Measurements from ENCODE around the gene PRR20G.

The PRR20G gene

DNA sequence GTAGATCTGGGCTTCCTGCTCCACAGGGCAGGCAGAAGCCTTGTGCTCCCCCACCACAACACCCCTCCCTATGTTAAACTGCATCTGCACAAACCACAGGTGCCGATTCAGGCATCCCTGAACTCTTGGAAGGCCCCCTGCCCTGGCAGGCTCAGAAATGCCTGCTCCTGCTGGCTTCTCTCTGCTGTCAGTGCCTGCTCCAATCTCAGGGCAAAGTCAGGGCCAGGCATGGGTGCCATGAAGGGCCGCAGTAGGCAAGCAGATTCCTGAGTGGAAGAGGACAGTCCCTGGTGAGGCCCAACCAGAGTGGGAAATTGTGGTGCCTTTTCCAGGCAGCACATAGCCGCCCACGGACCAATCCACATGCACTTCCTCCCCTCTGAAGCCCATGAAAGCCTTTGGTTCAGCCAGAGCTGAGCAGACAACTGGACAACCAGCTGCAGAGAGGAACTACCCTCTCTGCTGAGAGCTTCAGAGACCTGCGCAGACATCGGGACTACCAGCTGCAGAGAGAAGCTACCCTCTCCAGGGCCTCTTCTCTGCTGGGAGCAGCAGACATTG lies 13.6 kb downstream of the PRR20G start:
- Histone ChIP-seq H3K9ac (ENCODE audit: low read length) (no peak overlapping the region), H3K36me3 (ENCODE audit: control insufficient read depth, insufficient read depth, low read length) (no peaks in the 10 kb centered on the region), H3K4me1 (ENCODE audit: control insufficient read depth, insufficient read depth, low read length) (no peaks in the 10 kb centered on the region), H3K9me3 (ENCODE audit: control insufficient read depth, low read length) (no peaks in the 10 kb centered on the region), H3K4me3 (ENCODE audit: low read length) (no peak overlapping the region), H3K27me3 (ENCODE audit: control insufficient read depth, insufficient read depth, low read length) (peaks cover 6% of the 10 kb centered on the region)

DNA sequence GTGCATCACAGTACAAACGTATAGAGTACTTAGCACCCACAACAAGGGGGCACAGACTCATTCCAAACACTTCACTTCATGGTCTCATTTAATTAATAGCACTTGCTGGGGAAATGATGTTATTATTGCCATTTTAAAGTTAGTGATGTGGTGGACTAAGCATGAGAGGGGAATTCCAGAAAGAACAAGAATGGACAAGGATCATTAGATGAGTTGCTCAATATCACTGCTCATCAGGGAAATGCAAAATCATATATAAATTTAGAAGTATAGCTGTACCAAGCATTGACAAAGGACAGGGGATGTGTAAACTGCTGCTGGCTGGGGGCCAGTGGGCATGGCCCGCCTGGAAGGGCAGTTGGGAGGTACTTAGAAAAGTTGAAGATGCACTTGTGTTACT lies 14.6 kb downstream of the PRR20G start:
- Histone ChIP-seq H3K9ac (ENCODE audit: low read length) (no peak overlapping the region), H3K36me3 (ENCODE audit: control insufficient read depth, insufficient read depth, low read length) (no peaks in the 10 kb centered on the region), H3K4me3 (ENCODE audit: low read length) (no peak overlapping the region), H3K9me3 (ENCODE audit: control insufficient read depth, low read length) (no peaks in the 10 kb centered on the region), H3K27me3 (ENCODE audit: control insufficient read depth, insufficient read depth, low read length) (peaks cover 6% of the 10 kb centered on the region), H3K4me1 (ENCODE audit: control insufficient read depth, insufficient read depth, low read length) (no peaks in the 10 kb centered on the region)

DNA sequence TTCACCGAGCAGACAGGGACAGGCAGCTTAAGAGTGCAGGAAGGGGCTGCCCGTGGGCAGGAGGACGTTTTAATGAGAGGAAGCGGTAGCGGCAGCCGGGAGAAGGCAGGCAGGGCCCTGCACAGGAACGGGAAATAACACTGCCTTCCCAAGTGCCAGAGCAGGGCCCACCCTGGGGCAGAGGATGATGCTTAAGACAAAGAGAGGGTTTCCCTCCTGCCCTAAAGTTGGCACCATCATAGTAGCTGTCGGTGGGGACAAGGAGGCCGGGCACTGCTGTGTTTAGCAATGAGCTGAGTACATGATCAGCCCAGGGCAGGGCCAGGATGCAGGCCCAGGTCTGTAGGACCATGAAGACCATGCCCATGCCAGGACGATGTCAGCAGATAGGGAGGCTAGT lies 21.7 kb downstream of the PRR20G start:
- Histone ChIP-seq H3K36me3 (ENCODE audit: control insufficient read depth, insufficient read depth, low read length) (no peaks in the 10 kb centered on the region), H3K4me1 (ENCODE audit: control insufficient read depth, insufficient read depth, low read length) (no peaks in the 10 kb centered on the region), H3K9me3 (ENCODE audit: control insufficient read depth, low read length) (no peaks in the 10 kb centered on the region), H3K4me3 (ENCODE audit: low read length) (no peak overlapping the region), H3K27me3 (ENCODE audit: control insufficient read depth, insufficient read depth, low read length) (no peaks in the 10 kb centered on the region), H3K9ac (ENCODE audit: low read length) (no peak overlapping the region)

DNA sequence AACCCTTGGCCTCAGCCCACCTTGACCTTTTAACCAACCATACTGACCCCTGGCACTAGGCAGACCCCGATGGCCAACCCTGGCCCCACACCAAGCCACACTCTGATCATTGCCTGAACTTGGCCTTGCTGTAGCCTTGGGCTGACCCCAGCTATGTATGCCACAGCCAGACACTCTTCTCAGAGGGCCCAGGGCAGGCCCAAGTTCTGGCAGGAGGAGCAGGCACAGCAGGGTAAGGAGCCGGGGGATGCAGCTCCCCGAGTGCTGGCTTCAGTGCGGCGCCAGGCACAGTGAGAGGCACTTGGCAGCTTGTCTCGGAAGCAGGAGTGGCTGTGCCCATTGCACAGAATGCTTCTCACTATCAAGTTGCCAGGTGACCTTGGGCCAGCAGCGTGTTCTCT lies 22.3 kb downstream of the PRR20G start:
- no peak overlapping the region for H3K9ac ChIP-seq (ENCODE audit: low read length)
- no peaks in the 10 kb centered on the region for H3K9me3 ChIP-seq (ENCODE audit: control insufficient read depth, low read length)
- no peaks in the 10 kb centered on the region for H3K36me3 ChIP-seq (ENCODE audit: control insufficient read depth, insufficient read depth, low read length)
- no peaks in the 10 kb centered on the region for H3K27me3 ChIP-seq (ENCODE audit: control insufficient read depth, insufficient read depth, low read length)
- H3K4me1 ChIP-seq (ENCODE audit: control insufficient read depth, insufficient read depth, low read length): no peaks in the 10 kb centered on the region
- H3K4me3 ChIP-seq (ENCODE audit: low read length): no peak overlapping the region

DNA sequence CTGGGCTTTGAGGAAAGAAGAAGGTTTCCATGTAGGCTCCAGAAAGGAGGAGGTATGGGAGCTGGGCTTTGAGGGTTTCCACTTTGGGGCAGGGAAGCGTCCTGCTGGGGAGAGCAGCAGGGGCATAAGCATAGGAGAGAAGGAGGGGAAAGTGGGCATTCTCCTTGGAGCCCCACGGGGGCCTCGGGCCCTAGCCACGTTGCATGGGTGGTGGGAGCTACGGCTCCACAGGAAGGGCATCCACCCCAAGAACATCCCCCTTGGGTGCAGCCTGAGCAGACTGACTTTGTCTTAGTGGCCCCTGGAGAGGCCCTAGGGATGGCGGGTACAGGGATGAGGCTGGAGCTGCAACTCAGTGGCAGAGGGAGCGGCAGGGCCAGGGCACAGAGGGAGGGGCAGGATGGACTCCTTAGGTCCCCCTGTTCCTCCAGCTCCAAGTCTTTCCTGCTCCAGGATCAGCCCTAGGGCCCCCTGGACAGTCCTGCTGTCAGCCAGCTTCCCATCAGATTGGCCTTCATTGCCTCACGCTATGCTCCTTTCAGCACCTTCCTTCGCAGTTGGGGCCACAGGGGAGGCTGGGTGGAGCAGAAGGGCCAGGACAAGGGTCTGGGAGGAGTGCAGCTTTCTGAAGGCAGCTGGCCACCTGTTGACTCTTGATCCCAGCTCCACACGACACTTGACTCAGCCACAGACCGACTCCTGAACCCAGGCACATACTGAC lies 22.9 kb downstream of the PRR20G start:
- Histone ChIP-seq H3K36me3 (ENCODE audit: control insufficient read depth, insufficient read depth, low read length) (no peaks in the 10 kb centered on the region), H3K9me3 (ENCODE audit: control insufficient read depth, low read length) (no peaks in the 10 kb centered on the region)

GRCh38 chr3:127264292-127264691 lies 23.6 kb downstream of the PRR20G start:
- Histone ChIP-seq H3K4me1 (ENCODE audit: control insufficient read depth, insufficient read depth, low read length) (no peaks in the 10 kb centered on the region), H3K27me3 (ENCODE audit: control insufficient read depth, insufficient read depth, low read length) (no peaks in the 10 kb centered on the region), H3K4me3 (ENCODE audit: low read length) (no peak overlapping the region), H3K36me3 (ENCODE audit: control insufficient read depth, insufficient read depth, low read length) (no peaks in the 10 kb centered on the region), H3K9me3 (ENCODE audit: control insufficient read depth, low read length) (no peaks in the 10 kb centered on the region), H3K9ac (ENCODE audit: low read length) (no peak overlapping the region)

More for the DNA sequence above, 22.9 kb downstream of the PRR20G start:
- Histone ChIP-seq H3K4me1 (ENCODE audit: control insufficient read depth, insufficient read depth, low read length) (no peaks in the 10 kb centered on the region), H3K4me3 (ENCODE audit: low read length) (no peak overlapping the region), H3K9ac (ENCODE audit: low read length) (no peak overlapping the region), H3K27me3 (ENCODE audit: control insufficient read depth, insufficient read depth, low read length) (no peaks in the 10 kb centered on the region)

DNA sequence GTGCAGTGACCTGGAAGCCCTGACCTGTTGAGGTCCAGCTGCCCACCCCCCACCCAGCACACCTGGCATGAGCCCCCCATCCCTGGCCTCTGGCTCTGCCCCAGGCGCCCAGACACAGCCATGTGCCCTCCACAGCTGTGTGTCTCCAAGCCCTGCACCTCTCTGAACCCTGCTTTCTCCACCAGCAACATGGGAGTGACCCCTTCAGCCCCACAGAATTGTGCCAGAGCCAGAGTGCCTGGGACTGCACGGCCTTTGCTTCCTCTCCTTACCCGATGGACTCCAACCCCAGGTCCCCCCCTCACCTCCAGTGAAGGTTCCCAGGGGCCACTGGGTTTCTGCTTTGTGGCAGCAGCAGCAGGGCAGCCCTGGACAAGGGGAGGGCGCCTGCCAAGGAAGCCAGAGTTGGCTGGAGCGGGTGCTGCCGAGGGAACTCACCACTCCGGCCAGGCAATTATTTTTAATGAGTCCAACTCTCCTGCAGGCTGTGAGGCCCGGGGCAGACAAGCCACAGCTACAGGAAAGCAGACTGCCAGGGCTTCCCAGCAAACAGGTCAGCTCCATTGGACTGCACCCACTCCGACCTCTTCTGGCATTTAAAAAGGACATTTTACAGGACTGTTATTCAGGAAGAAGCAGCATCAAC lies 24.1 kb downstream of the PRR20G start:
- H3K9me3 ChIP-seq (ENCODE audit: control insufficient read depth, low read length): no peaks in the 10 kb centered on the region
- H3K27me3 ChIP-seq (ENCODE audit: control insufficient read depth, insufficient read depth, low read length): no peaks in the 10 kb centered on the region
- H3K4me1 ChIP-seq (ENCODE audit: control insufficient read depth, insufficient read depth, low read length): no peaks in the 10 kb centered on the region
- H3K4me3 ChIP-seq (ENCODE audit: low read length): no peak overlapping the region
- H3K9ac ChIP-seq (ENCODE audit: low read length): no peak overlapping the region
- no peaks in the 10 kb centered on the region for H3K36me3 ChIP-seq (ENCODE audit: control insufficient read depth, insufficient read depth, low read length)

DNA sequence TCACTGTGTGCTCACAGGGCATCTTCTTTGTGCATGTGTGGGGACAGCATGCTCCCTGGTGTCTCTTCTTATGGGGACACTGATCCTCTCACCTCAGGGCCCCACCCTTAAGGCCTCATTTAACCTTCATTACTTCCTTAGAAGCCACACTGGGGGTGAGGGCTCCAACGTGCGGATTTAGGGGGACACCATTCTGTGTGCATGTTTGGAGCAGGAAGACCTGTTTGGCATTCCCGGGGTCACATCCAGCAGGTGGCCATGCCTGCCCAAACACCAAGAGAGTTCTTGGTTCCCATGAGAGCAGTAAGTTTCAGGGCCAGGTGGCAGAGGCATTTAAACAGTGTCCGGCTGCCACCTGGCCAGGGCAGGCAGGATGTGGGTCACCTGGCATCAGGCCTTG lies 24.8 kb downstream of the PRR20G start:
- H3K27me3 ChIP-seq (ENCODE audit: control insufficient read depth, insufficient read depth, low read length): no peaks in the 10 kb centered on the region

GRCh38 chr3:127262533-127262932 lies 25.3 kb downstream of the PRR20G start:
- H3K9ac ChIP-seq (ENCODE audit: low read length): no peak overlapping the region
- H3K36me3 ChIP-seq (ENCODE audit: control insufficient read depth, insufficient read depth, low read length): no peaks in the 10 kb centered on the region
- no peaks in the 10 kb centered on the region for H3K9me3 ChIP-seq (ENCODE audit: control insufficient read depth, low read length)
- H3K27me3 ChIP-seq (ENCODE audit: control insufficient read depth, insufficient read depth, low read length): no peaks in the 10 kb centered on the region
- no peak overlapping the region for H3K4me3 ChIP-seq (ENCODE audit: low read length)
- H3K4me1 ChIP-seq (ENCODE audit: control insufficient read depth, insufficient read depth, low read length): no peaks in the 10 kb centered on the region

More for the DNA sequence above, 24.8 kb downstream of the PRR20G start:
- Histone ChIP-seq H3K9ac (ENCODE audit: low read length) (no peak overlapping the region), H3K4me3 (ENCODE audit: low read length) (no peak overlapping the region), H3K4me1 (ENCODE audit: control insufficient read depth, insufficient read depth, low read length) (no peaks in the 10 kb centered on the region), H3K36me3 (ENCODE audit: control insufficient read depth, insufficient read depth, low read length) (no peaks in the 10 kb centered on the region), H3K9me3 (ENCODE audit: control insufficient read depth, low read length) (no peaks in the 10 kb centered on the region)

DNA sequence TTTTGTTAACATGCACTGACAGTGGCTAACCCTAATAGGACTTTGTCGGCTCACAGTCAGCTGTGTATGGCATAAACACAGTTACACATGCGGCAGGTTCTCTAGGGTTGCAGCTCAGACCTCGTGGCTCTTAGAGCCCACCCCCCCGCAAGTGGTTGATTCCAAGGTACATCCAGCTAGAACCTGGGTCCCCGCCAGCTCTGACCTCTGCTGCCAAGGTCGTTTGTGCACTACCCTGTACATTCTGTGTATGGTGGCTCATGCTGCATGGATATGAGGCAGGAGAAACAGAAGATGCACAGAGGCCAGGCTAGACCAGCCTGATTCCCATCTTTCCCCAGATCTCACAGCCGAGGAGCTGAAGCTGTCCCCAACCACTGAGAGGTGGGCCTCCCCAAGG lies 25.9 kb downstream of the PRR20G start:
- Histone ChIP-seq H3K27me3 (ENCODE audit: control insufficient read depth, insufficient read depth, low read length) (no peaks in the 10 kb centered on the region), H3K4me1 (ENCODE audit: control insufficient read depth, insufficient read depth, low read length) (no peaks in the 10 kb centered on the region), H3K36me3 (ENCODE audit: control insufficient read depth, insufficient read depth, low read length) (no peaks in the 10 kb centered on the region), H3K9me3 (ENCODE audit: control insufficient read depth, low read length) (no peaks in the 10 kb centered on the region), H3K4me3 (ENCODE audit: low read length) (no peak overlapping the region), H3K9ac (ENCODE audit: low read length) (no peak overlapping the region)

DNA sequence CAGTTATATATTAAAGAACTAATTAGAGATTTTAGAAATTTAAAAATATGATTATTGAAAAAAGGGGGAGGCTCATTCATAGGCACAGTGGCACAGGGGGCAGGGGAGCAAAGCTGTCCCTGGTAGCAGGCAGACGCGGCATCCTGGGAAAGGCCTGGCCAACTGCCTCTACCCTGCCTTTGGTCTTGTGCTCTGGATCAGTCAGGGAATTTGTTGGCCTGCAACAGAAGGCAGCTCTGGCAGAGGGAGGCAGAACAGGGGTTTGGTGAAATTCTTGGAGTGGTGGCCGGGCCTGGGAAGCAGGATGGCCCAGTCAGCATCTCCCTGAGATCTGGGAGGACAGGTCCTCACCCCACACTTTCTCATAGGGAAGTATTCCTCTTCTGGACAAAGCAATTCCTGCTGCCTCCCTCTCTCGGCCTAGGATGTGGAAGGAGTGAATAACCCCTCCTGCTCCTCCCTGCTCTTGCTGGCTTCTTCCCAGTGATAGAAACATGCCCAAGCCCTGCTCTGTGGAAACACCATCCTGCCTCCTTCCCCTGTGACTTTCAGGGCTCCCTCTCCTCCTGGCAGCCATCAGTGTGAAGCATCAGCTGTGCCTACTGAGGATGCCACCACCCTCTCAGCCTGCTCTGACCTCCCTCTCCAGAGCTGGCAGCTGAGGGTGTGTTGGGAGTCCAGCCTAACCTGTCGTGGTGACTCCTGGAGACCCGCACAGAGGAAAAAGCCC lies 26.9 kb downstream of the PRR20G start:
- Histone ChIP-seq H3K4me3 (ENCODE audit: low read length) (no peak overlapping the region), H3K27me3 (ENCODE audit: control insufficient read depth, insufficient read depth, low read length) (no peaks in the 10 kb centered on the region), H3K9ac (ENCODE audit: low read length) (no peak overlapping the region), H3K9me3 (ENCODE audit: control insufficient read depth, low read length) (no peaks in the 10 kb centered on the region), H3K4me1 (ENCODE audit: control insufficient read depth, insufficient read depth, low read length) (no peaks in the 10 kb centered on the region), H3K36me3 (ENCODE audit: control insufficient read depth, insufficient read depth, low read length) (no peaks in the 10 kb centered on the region)

DNA sequence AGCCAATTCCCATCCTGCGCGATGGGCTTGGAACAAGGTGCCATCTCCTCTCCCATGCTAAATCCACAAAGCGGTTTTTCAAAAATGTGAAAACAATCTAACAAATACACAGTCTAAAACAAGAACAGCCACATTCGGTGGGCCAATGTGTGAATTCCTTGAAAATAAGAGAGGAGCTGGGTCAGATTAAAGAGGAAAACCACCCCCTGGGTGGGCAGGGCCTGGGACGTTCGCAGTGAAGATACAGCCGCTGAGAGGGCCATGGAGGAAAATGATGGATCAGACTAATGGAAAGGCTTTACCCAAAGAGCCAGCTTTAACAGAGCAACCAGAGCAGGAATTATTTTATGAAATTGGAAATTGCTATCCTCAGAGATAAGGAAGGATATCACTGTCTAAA lies 27.4 kb downstream of the PRR20G start:
- no peaks in the 10 kb centered on the region for H3K4me1 ChIP-seq (ENCODE audit: control insufficient read depth, insufficient read depth, low read length)
- H3K36me3 ChIP-seq (ENCODE audit: control insufficient read depth, insufficient read depth, low read length): no peaks in the 10 kb centered on the region
- no peak overlapping the region for H3K4me3 ChIP-seq (ENCODE audit: low read length)
- H3K27me3 ChIP-seq (ENCODE audit: control insufficient read depth, insufficient read depth, low read length): peaks cover 4% of the 10 kb centered on the region
- H3K9me3 ChIP-seq (ENCODE audit: control insufficient read depth, low read length): no peaks in the 10 kb centered on the region
- no peak overlapping the region for H3K9ac ChIP-seq (ENCODE audit: low read length)
